Tibial artery (tissue), 4 donors: ENCODE results near the gene COX7A1.

ENCODE experiments used
- DNase-seq, 2 donors: peaks; one replicate each; pipeline ENCODE4 v3.0.0-alpha.2; 2019
- H3K27ac ChIP-seq, 2 donors: fragments of 200-600 bp; sonication (generic) in 1 of 2; 1 replicate in 1 of 2; 2 replicates in 1 of 2; pipeline ENCODE4 v1.5.1; 2018 to 2019; ENCODE audit warnings: mild to moderate bottlenecking in 1 of 2
- H3K27me3 ChIP-seq, 2 donors: fragments of 200-600 bp; sonication (generic) in 1 of 2; one replicate each; pipeline versions ENCODE4 v1.5.1 to v1.6.0; 2016 to 2019
- H3K36me3 ChIP-seq, 3 donors: fragments of 200-600 bp; sonication (generic) in 2 of 3; one replicate each; pipeline ENCODE4 v1.5.1; 2016 to 2019; ENCODE audit warnings: mild to moderate bottlenecking in 2 of 3
- H3K4me1 ChIP-seq, 4 donors: fragments of 200-600 bp; sonication (generic) in 2 of 4; 1 replicate in 3 of 4; 2 replicates in 1 of 4; pipeline ENCODE4 v1.5.1; 2016 to 2019
- H3K4me3 ChIP-seq, 2 donors: fragments of 200-600 bp; sonication (generic) in 1 of 2; 1 replicate in 1 of 2; 2 replicates in 1 of 2; pipeline ENCODE4 v1.5.1; 2018 to 2019; ENCODE audit warnings: mild to moderate bottlenecking in 2 of 2
- H3K9me3 ChIP-seq, 3 donors: fragments of 200-600 bp; sonication (generic) in 1 of 3; one replicate each; pipeline ENCODE4 v1.5.1; 2016 to 2019
- intact Hi-C: fragments of 100-400 bp; cut with DNase I; formaldehyde crosslinking; loops from one replicate; pipeline ENCODE4 v1.15.0; 2023; ENCODE audit warnings: low total_unique reads
- TF ChIP-seq, protein P1 (sequence below), 2 experiments: fragments of 200-600 bp in 1 of 2; fragments of 450-650 bp in 1 of 2; IDR thresholded peaks; one replicate each; pipeline ENCODE4 v1.5.1; 2017 to 2019; ENCODE audit warnings: antibody characterized with exemption in 2 of 2, mild to moderate bottlenecking in 1 of 2, moderate library complexity in 1 of 2

COX7A1 gene

DNA sequence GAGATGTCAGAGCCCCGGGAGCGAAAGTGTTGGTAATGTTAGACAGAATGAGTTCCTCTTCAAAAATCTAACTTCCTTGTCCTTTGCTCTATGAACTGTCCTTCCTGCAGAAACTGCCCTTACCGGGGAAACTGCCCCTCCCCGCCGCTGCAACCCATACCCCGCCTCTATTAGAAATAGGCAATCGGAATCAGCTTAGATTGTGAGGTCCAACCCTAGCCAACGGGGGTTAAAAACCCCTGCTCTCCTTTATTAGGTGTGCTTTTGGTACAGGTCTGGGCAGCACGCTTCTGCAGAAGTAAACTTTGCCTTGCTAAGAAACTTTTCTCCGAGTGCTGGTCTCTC is 23.9 kb downstream of the COX7A1 start:
- intact Hi-C loops = loop anchor here (10.0 kb wide), 1 partner anchor 244 kb away; no protein-coding TSS in a partner anchor

DNA sequence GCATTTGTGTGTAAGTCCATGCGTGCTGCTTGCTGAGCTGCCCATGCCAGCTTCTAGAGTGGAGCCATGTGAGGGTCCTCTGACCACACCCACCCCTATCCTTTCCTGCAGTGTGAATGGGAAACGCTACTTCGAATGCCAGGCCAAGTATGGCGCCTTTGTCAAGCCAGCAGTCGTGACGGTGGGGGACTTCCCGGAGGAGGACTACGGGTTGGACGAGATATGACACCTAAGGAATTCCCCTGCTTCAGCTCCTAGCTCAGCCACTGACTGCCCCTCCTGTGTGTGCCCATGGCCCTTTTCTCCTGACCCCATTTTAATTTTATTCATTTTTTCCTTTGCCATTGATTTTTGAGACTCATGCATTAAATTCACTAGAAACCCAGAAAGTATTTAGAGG is 26.7 kb downstream of the COX7A1 start:
- TF ChIP-seq, protein P1, sequence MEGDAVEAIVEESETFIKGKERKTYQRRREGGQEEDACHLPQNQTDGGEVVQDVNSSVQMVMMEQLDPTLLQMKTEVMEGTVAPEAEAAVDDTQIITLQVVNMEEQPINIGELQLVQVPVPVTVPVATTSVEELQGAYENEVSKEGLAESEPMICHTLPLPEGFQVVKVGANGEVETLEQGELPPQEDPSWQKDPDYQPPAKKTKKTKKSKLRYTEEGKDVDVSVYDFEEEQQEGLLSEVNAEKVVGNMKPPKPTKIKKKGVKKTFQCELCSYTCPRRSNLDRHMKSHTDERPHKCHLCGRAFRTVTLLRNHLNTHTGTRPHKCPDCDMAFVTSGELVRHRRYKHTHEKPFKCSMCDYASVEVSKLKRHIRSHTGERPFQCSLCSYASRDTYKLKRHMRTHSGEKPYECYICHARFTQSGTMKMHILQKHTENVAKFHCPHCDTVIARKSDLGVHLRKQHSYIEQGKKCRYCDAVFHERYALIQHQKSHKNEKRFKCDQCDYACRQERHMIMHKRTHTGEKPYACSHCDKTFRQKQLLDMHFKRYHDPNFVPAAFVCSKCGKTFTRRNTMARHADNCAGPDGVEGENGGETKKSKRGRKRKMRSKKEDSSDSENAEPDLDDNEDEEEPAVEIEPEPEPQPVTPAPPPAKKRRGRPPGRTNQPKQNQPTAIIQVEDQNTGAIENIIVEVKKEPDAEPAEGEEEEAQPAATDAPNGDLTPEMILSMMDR (IDR thresholded peaks at IDR 0.05) = no peak
- Histone ChIP-seq H3K9me3 (no peaks in the 10 kb centered on the region), H3K27me3 (no peaks in the 10 kb centered on the region), H3K27ac (no peak overlapping the region), H3K4me3 (no peak overlapping the region), H3K4me1 (peaks cover 0 to 16% (median 8%) of the 10 kb centered on the region in 4 donors), H3K36me3 (peaks cover 23 to 57% (median 52%) of the 10 kb centered on the region in 3 donors)
- intact Hi-C loops = loop anchor here (10.0 kb wide), 1 partner anchor 241 kb away; no protein-coding TSS in a partner anchor
- DNase-seq = no peak

More for the DNA sequence above, 23.9 kb downstream of the COX7A1 start:
- no peak for DNase-seq
- TF ChIP-seq, protein P1 (IDR thresholded peaks at IDR 0.05) = no peak
- peak overlapping the region; percentile 46 to 51 for H3K4me3 ChIP-seq
- peak overlapping the region; percentile 74 to 91 for H3K27ac ChIP-seq
- H3K36me3 ChIP-seq = peaks cover 22 to 29% (median 26%) of the 10 kb centered on the region in 3 donors
- H3K9me3 ChIP-seq = no peaks in the 10 kb centered on the region
- peaks cover 0 to 20% (median 10%) of the 10 kb centered on the region in 4 donors for H3K4me1 ChIP-seq
- no peaks in the 10 kb centered on the region for H3K27me3 ChIP-seq

DNA sequence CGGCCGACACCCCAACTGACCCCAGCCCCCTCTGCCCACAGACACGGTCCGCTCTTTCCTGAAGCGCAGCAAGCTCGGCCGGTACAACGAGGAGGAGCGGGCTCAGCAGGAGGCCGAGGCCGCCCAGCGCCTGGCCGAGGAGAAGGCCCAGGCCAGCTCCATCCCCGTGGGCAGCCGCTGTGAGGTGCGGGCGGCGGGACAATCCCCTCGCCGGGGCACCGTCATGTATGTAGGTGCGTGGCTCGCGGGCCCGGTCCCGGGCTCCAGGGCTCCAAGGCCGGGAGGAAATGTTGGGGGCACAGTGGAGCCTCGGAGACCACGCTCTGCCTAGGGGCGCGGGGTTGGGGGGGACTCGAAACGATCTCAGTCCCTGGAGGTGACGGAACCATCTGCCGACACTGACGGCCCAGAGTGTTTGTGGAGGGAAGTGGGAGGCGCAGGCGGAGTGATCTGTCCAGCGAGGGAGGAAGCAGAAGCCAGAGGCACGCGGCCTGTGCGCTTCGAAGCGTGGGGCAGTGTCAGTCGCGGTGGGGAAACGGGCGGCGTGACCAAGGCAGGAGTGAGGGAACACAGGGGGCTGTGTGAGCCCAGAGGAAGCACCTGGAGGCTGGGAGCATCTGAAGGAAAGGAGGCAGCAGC is 30.6 kb downstream of the COX7A1 start:
- Histone ChIP-seq H3K4me3 (no peak overlapping the region), H3K36me3 (peaks cover 30 to 88% (median 68%) of the 10 kb centered on the region in 3 donors), H3K9me3 (no peaks in the 10 kb centered on the region), H3K27me3 (no peaks in the 10 kb centered on the region), H3K27ac (no peak overlapping the region), H3K4me1 (peaks cover 0 to 7% (median 4%) of the 10 kb centered on the region in 4 donors)
- TF ChIP-seq, protein P1 (IDR thresholded peaks at IDR 0.05) = no peak
- DNase-seq = no peak
- intact Hi-C loops = loop anchor here (5.0 to 10.0 kb wide), 2 partner anchors 46 to 237 kb away; no protein-coding TSS in a partner anchor

DNA sequence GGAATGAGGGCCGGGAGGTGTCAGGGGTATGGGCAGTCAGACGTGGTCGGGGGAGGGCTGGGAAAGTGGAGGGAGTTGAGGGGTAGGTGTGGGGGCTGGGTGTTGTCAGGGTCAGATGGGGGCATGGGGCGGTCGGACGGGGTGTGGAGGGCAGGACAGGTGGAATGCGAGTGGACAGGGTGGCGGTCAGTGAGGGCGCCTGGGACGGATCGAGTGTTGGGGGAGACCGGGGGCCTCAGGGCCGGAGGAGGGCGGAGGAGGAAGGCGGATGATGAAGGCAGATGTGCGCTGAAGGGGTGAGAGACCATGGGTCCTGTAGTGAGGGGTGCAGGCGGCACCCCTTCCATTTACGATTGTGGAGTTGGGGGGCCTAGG is 31.3 kb downstream of the COX7A1 start:
- TF ChIP-seq, protein P1 (IDR thresholded peaks at IDR 0.05) = no peak
- no peak for DNase-seq
- Histone ChIP-seq H3K4me1 (peaks cover 0 to 13% (median 10%) of the 10 kb centered on the region in 4 donors), H3K4me3 (no peak overlapping the region), H3K27ac (no peak overlapping the region), H3K9me3 (no peaks in the 10 kb centered on the region), H3K36me3 (peaks cover 30 to 85% (median 67%) of the 10 kb centered on the region in 3 donors), H3K27me3 (no peaks in the 10 kb centered on the region)
- intact Hi-C loops = loop anchor here (5.0 to 10.0 kb wide), 2 partner anchors 46 to 236 kb away; no protein-coding TSS in a partner anchor

DNA sequence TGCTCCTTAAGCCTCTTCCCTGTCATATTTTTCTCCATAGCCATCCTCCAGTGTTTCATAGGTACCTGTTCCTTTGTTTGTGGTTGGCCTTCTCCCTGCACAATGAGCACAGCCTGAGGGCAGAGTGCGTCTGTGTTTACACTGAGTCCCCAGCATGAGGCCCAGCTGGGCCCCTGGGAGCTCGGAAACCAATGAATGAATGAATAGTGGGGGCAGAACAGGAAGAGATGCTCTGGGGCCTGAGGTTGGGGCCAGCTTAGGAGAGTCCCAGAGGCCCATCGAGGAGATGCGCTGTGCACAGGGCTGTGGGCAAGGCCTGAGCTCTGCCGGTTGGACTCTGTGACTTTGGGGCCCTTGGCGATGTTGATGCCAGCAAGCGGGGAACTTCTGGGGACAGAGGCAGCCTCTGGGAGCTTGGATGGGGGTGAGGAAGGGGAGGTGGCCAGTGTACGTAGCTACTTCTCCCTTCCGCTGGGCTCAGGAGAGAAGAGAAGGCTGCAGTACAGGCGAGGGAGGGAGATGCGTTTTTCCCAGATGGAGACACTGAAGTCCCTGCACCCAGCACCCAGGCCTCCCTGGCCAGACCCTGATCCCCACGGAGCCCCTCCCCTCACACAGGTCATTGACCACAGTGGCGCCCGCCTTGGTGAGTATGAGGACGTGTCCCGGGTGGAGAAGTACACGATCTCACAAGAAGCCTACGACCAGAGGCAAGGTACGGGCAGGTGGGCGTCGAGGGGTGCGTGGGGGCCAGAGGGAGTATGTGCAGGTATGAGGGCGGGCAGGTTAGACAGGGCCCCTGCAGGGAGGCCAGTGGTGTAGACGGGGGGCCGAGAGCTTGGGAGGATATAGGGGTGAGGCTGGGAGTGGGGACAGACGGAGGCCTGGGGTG is 31.9 kb downstream of the COX7A1 start:
- peaks cover 26 to 78% (median 61%) of the 10 kb centered on the region in 3 donors for H3K36me3 ChIP-seq
- no peaks in the 10 kb centered on the region for H3K9me3 ChIP-seq
- H3K4me3 ChIP-seq = no peak overlapping the region
- no peak for DNase-seq
- H3K4me1 ChIP-seq = peaks cover 0 to 16% (median 12%) of the 10 kb centered on the region in 4 donors
- no peak overlapping the region for H3K27ac ChIP-seq
- intact Hi-C loops = loop anchor here (5.0 to 10.0 kb wide), 2 partner anchors 47 to 236 kb away; no protein-coding TSS in a partner anchor
- H3K27me3 ChIP-seq = no peaks in the 10 kb centered on the region
- TF ChIP-seq, protein P1 (IDR thresholded peaks at IDR 0.05) = no peak
